Smooth muscle cell (in vitro differentiated cells): ENCODE results near the gene ATP1B2. TPM values are rescaled to one million over a fixed set of nuclear protein-coding genes. Genes with fewer than 3 reads are reported as not detected.

Experiments used
- DNase-seq: peaks from one replicate; lab custom pipeline; 2025; ENCODE audit not compliant: unreplicated experiment; lab: John Stamatoyannopoulos, UW
- H2AFZ ChIP-seq: fragments of 200-600 bp; sonication (generic); 2 replicates; pipeline ENCODE4 v1.6.0; 2016; ENCODE audit warnings: antibody characterized with exemption, low read depth, mild to moderate bottlenecking
- H3F3A ChIP-seq: fragments of 200-600 bp; sonication (generic); 2 replicates; pipeline ENCODE4 v1.6.0; 2017; ENCODE audit warnings: antibody characterized with exemption, low read depth
- H3K27ac ChIP-seq: fragments of 200-600 bp; sonication (generic); 2 replicates; pipeline ENCODE4 v1.5.1; 2016; ENCODE audit warnings: low read depth, mild to moderate bottlenecking
- H3K27me3 ChIP-seq: fragments of 200-600 bp; sonication (generic); 2 replicates; pipeline ENCODE4 v1.6.1; 2016; ENCODE audit warnings: low read depth, mild to moderate bottlenecking
- H3K36me3 ChIP-seq: fragments of 200-600 bp; sonication (generic); 2 replicates; pipeline ENCODE4 v1.5.1; 2016; ENCODE audit warnings: low read depth
- H3K4me1 ChIP-seq: fragments of 200-600 bp; sonication (generic); 2 replicates; pipeline ENCODE4 v1.5.1; 2016; ENCODE audit warnings: low read depth
- H3K4me2 ChIP-seq: fragments of 200-600 bp; sonication (generic); 2 replicates; pipeline ENCODE4 v1.6.0; 2016; ENCODE audit warnings: mild to moderate bottlenecking
- H3K4me3 ChIP-seq: fragments of 200-600 bp; sonication (generic); 2 replicates; pipeline ENCODE4 v1.5.1; 2016; ENCODE audit warnings: mild to moderate bottlenecking
- H3K79me2 ChIP-seq: fragments of 200-600 bp; sonication (generic); 2 replicates; pipeline ENCODE4 v1.6.0; 2016; ENCODE audit warnings: low read depth, mild to moderate bottlenecking
- H3K9ac ChIP-seq: fragments of 200-600 bp; sonication (generic); 2 replicates; pipeline ENCODE4 v1.6.0; 2016; ENCODE audit warnings: low read depth
- H3K9me3 ChIP-seq: fragments of 200-600 bp; sonication (generic); replicated peaks from 2 replicates; pipeline ENCODE4 v1.5.1; 2016; ENCODE audit warnings: low read depth
- H4K20me1 ChIP-seq: fragments of 200-600 bp; sonication (generic); 2 replicates; pipeline ENCODE4 v1.6.0; 2016; ENCODE audit warnings: low read depth
- WGBS: methylation state at CpG from one replicate; pipeline ENCODE4 v1.1.7; 2016; ENCODE audit warnings: low lambda C conversion rate; 5-methylcytosine and 5-hydroxymethylcytosine counted together
- polyA plus RNA-seq: library from polyadenylated mRNA; unstranded; fragments of >200 nt; fragmentation: Nextera tagmentation; extraction: Ambion mirVana; gene quantifications from 2 replicates; pipeline ENCODE4 v1.2.1, GENCODE V29; 2016
- total RNA-seq: library from RNA; depleted of rRNA; stranded (reverse); fragments of >200 nt; gene quantifications from 2 replicates; pipeline ENCODE4 v1.2.3, GENCODE V29; 2014
- TF ChIP-seq, protein P1 (sequence below): fragments of 200-600 bp; sonication (generic); IDR thresholded peaks from 2 replicates; pipeline ENCODE4 v1.5.1; 2017; ENCODE audit warnings: borderline replicate concordance, mild to moderate bottlenecking, antibody characterized with exemption; ENCODE audit not compliant: insufficient read depth, poor library complexity, severe bottlenecking

The ATP1B2 gene
- total and polyA plus RNA-seq, 2 experiments from 2014 or later, result 0.85 to 4.4 TPM

DNA sequence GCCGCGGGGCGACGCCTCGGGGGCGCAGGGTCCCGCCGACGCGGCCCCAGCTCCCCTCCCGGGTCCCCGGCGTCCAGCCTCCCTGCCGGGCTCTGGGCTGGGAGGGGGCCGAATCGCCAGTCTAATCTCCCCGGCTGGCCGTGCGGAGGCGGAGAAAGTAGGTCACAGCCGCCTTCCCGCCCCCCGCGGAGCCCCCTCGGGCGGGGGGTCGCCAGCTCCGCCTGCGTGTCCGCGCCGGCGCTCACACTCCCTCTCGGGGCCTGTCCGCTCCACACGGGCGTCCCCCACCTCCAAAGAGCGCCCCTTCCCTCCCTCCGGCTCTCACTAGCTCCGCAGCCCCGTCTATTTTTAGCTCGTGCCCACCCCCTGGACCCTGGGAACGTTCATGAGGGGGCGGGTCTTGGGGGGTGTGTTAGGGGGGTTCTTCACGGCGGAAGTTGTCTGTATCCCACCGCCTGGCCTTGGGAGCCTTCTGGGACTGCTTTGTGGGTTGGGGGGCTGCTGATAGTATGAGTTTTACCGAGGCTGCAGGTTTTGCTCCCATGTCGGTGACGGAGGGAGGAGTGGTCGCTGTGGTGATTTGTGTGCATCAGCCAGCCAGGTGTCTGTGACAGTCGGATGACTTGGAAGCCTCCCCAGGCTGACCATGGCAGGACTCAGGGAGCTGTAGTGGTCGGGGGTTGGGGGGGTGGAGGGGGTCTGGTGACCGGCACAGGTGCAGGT, 1.1 kb downstream of the ATP1B2 start:
- H4K20me1 ChIP-seq, result no peaks in the 10 kb centered on the region
- H3K4me3 ChIP-seq, result peak overlapping the region; percentile 62
- H3F3A ChIP-seq, result no peaks in the 10 kb centered on the region
- no peak for DNase-seq
- no peak overlapping the region for H3K27ac ChIP-seq
- H3K9me3 ChIP-seq, result no peaks in the 10 kb centered on the region
- H3K9ac ChIP-seq, result peak overlapping the region; percentile 47
- H3K79me2 ChIP-seq, result no peaks in the 10 kb centered on the region
- 6% methylated on average over 27 of the region's 54 CpGs for WGBS
- peaks cover 12% of the 10 kb centered on the region for H3K4me1 ChIP-seq
- H3K27me3 ChIP-seq, result peaks cover 11% of the 10 kb centered on the region
- peak overlapping the region; percentile 58 for H2AFZ ChIP-seq
- H3K36me3 ChIP-seq, result no peaks in the 10 kb centered on the region
- H3K4me2 ChIP-seq, result peak overlapping the region; percentile 98
- TF ChIP-seq, protein P1, sequence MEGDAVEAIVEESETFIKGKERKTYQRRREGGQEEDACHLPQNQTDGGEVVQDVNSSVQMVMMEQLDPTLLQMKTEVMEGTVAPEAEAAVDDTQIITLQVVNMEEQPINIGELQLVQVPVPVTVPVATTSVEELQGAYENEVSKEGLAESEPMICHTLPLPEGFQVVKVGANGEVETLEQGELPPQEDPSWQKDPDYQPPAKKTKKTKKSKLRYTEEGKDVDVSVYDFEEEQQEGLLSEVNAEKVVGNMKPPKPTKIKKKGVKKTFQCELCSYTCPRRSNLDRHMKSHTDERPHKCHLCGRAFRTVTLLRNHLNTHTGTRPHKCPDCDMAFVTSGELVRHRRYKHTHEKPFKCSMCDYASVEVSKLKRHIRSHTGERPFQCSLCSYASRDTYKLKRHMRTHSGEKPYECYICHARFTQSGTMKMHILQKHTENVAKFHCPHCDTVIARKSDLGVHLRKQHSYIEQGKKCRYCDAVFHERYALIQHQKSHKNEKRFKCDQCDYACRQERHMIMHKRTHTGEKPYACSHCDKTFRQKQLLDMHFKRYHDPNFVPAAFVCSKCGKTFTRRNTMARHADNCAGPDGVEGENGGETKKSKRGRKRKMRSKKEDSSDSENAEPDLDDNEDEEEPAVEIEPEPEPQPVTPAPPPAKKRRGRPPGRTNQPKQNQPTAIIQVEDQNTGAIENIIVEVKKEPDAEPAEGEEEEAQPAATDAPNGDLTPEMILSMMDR, result no peak

DNA sequence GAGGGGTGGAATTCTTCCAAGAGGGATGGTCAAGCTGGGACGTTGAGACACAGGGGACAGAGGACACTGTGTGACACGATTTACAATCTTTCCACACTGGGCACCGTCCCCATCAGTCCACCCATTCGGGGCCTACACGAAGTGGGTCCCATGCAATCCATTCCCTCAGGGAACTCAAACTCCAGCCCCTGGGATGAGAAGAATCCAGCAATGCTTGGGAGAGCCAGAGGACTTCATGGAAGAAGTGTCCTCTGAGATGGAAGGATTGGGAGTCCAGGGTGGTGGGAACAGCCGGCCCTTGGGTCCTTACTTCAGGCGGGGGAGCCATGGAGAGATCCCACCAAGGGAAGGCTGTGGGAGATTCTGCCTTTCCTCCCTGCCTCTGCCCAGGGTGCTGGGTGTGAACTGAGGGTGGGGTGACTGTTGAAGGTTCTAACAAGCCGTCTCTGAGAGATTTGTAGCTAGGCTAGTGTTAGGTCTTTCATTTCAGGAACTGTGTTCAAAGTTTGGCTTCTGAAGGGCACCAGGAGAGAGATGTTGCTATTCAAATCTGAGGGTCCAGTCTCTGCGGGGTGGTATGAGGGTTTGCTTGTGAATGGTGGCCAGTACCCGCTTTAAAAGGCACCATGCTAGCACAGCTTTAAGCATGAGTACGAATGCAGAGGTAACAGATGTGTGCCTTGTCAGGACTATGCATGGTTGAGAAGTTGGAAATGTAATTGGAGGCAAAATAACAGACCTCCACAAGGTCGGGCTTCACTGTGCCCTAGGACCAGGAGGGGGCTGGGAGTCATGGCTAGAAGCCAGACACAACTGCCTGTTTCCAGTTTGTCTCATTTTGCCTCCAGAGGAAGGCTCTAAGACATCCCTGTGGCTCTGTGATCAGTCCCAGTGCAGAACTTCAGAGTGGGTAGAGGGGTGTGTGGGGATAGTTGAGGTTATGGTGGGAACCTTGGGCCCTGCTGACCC, 1.9 kb downstream of the ATP1B2 start:
- no peaks in the 10 kb centered on the region for H3K36me3 ChIP-seq
- no peak overlapping the region for H3K4me2 ChIP-seq
- no peaks in the 10 kb centered on the region for H4K20me1 ChIP-seq
- TF ChIP-seq, protein P1, result no peak
- DNase-seq, result no peak
- H3K27me3 ChIP-seq, result peaks cover 11% of the 10 kb centered on the region
- peaks cover 16% of the 10 kb centered on the region for H3K4me1 ChIP-seq
- no peak overlapping the region for H3K27ac ChIP-seq
- no peak overlapping the region for H3K4me3 ChIP-seq
- H3F3A ChIP-seq, result no peaks in the 10 kb centered on the region
- WGBS, result 82% methylated on average over 12 of the region's 12 CpGs
- no peaks in the 10 kb centered on the region for H3K9me3 ChIP-seq
- no peak overlapping the region for H3K9ac ChIP-seq
- no peaks in the 10 kb centered on the region for H3K79me2 ChIP-seq
- no peak overlapping the region for H2AFZ ChIP-seq

DNA sequence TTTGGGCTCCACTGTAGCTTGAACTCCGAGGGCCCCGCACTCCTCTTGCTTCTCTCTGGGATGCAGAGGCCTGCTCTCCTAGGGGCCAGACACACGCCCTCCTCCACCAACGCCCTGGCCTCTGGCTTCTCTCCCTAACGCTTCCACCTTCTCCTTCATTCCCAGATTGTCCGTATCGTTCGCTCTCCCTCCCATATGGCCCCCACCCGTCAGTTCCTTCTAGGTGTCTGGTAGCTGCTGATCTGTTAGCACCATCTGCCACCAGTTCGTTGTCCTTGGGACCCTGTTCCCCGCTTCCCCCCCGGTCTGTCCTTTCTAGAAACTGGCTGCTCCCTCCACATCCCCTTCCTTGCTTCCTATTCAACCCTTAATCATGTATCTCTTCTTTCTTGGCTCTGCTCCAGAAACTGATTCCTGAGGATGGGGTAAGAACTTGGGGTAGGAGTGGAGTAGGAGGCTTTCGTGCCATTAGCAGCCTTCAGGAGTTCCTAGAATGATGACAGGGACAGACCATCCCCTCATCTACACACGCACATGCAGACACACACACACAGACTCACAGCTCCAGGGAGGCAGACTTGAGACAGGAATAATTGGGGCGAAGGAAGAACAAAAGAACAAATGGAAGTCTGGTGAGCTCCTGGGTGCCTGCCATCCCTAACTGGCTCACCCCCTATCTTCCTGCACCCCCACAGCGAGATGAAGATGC, 4.3 kb downstream of the ATP1B2 start:
- H3K79me2 ChIP-seq, result no peaks in the 10 kb centered on the region
- peaks cover 11% of the 10 kb centered on the region for H3K27me3 ChIP-seq
- no peak for DNase-seq
- no peak overlapping the region for H3K4me2 ChIP-seq
- no peak overlapping the region for H3K4me3 ChIP-seq
- TF ChIP-seq, protein P1, result no peak
- no peak overlapping the region for H3K27ac ChIP-seq
- no peak overlapping the region for H3K9ac ChIP-seq
- H4K20me1 ChIP-seq, result no peaks in the 10 kb centered on the region
- no peaks in the 10 kb centered on the region for H3K9me3 ChIP-seq
- H2AFZ ChIP-seq, result no peak overlapping the region
- H3F3A ChIP-seq, result no peaks in the 10 kb centered on the region
- H3K4me1 ChIP-seq, result peaks cover 14% of the 10 kb centered on the region
- H3K36me3 ChIP-seq, result no peaks in the 10 kb centered on the region
- 83% methylated on average over 16 of the region's 16 CpGs for WGBS
